Liver (tissue), 9 donors: Measurements from ENCODE around the gene TMEM123. TPM values are rescaled to one million over a fixed set of nuclear protein-coding genes. Genes with fewer than 3 reads are reported as not detected.

Source experiments
- DNase-seq: peaks from one replicate; pipeline ENCODE4 v3.0.0-alpha.2; 2017; ENCODE audit warnings: low spot score
- H3K27ac ChIP-seq, 2 donors: one replicate each; pipeline ENCODE4 v1.7.0; 2013; ENCODE audit warnings: inconsistent platforms in 2 of 2, low read length in 2 of 2, control low read depth in 1 of 2, low read depth in 1 of 2, mild to moderate bottlenecking in 1 of 2
- H3K27me3 ChIP-seq, 4 donors: one replicate each; pipeline versions ENCODE4 v1.6.1 to v1.7.0; 2013; ENCODE audit warnings: low read length in 3 of 4, inconsistent platforms in 1 of 4, mild to moderate bottlenecking in 1 of 4, moderate library complexity in 1 of 4; ENCODE audit not compliant: control insufficient read depth in 4 of 4, insufficient read depth in 4 of 4
- H3K36me3 ChIP-seq, 4 donors: one replicate each; pipeline versions ENCODE4 v1.6.1 to v1.7.0; 2013; ENCODE audit warnings: low read length in 3 of 4, mild to moderate bottlenecking in 3 of 4, low read depth in 1 of 4, moderate library complexity in 1 of 4; ENCODE audit not compliant: control insufficient read depth in 4 of 4, insufficient read depth in 3 of 4
- H3K4me1 ChIP-seq, 4 donors: one replicate each; pipeline versions ENCODE4 v1.6.1 to v1.7.0; 2013; ENCODE audit warnings: low read length in 3 of 4, mild to moderate bottlenecking in 3 of 4, moderate library complexity in 1 of 4; ENCODE audit not compliant: control insufficient read depth in 4 of 4, insufficient read depth in 4 of 4
- H3K4me3 ChIP-seq, 3 donors: one replicate each; pipeline versions ENCODE4 v1.6.1 to v1.7.0; 2013; ENCODE audit warnings: low read length in 3 of 3, control low read depth in 1 of 3, low read depth in 1 of 3, mild to moderate bottlenecking in 1 of 3
- H3K9ac ChIP-seq, 2 donors: one replicate each; pipeline ENCODE4 v1.7.0; 2013; ENCODE audit warnings: low read length in 2 of 2, mild to moderate bottlenecking in 2 of 2, moderate library complexity in 2 of 2, control low read depth in 1 of 2, low read depth in 1 of 2
- H3K9me3 ChIP-seq, 4 donors: one replicate each; pipeline versions ENCODE4 v1.6.1 to v1.7.0; 2013; ENCODE audit warnings: low read length in 3 of 4; ENCODE audit not compliant: control insufficient read depth in 4 of 4
- FOXA2 ChIP-seq: IDR thresholded peaks from 2 replicates; pipeline ENCODE4 v1.6.1; 2016; ENCODE audit warnings: antibody characterized with exemption
- GABPA ChIP-seq, 2 donors: IDR thresholded peaks in 1 of 2; conservative IDR thresholded peaks in 1 of 2; 2 replicates each; pipeline ENCODE4 v1.6.1; 2016; ENCODE audit warnings: antibody characterized with exemption in 2 of 2, mild to moderate bottlenecking in 1 of 2, moderate library complexity in 1 of 2
- HNF4A ChIP-seq, 2 donors: conservative IDR thresholded peaks; 2 replicates each; pipeline ENCODE4 v1.6.1; 2016; ENCODE audit warnings: antibody characterized with exemption in 2 of 2, mild to moderate bottlenecking in 2 of 2
- HNF4G ChIP-seq: IDR thresholded peaks from 2 replicates; pipeline ENCODE4 v1.6.1; 2016; ENCODE audit warnings: antibody characterized with exemption
- JUND ChIP-seq, 2 donors: IDR thresholded peaks; 2 replicates each; pipeline ENCODE4 v1.6.1; 2016; ENCODE audit warnings: antibody characterized with exemption in 2 of 2
- NR2F2 ChIP-seq: IDR thresholded peaks from 2 replicates; pipeline ENCODE4 v1.6.1; 2016; ENCODE audit warnings: antibody characterized with exemption
- RAD21 ChIP-seq, 2 donors: IDR thresholded peaks; 2 replicates each; pipeline ENCODE4 v1.6.1; 2016; ENCODE audit warnings: antibody characterized with exemption in 2 of 2, mild to moderate bottlenecking in 2 of 2
- RXRA ChIP-seq, 2 donors: IDR thresholded peaks; 2 replicates each; pipeline ENCODE4 v1.6.1; 2017 to 2018; ENCODE audit warnings: antibody characterized with exemption in 2 of 2, mild to moderate bottlenecking in 1 of 2
- WGBS: extraction: QIAGEN DNeasy Blood & Tissue Kit; methylation state at CpG from one replicate; pipeline ENCODE4 v1.1.7; 2013; 5-methylcytosine and 5-hydroxymethylcytosine counted together
- polyA plus RNA-seq, 2 donors: library from polyadenylated mRNA; stranded (reverse) in 1 of 2; unstranded in 1 of 2; fragments of 200-250 nt in 1 of 2; fragments of >200 nt in 1 of 2; fragmentation: Nextera tagmentation in 1 of 2; extraction: Ambion mirVana in 1 of 2; gene quantifications; one replicate each; pipeline versions ENCODE4 v1.2.1 to v1.2.3, GENCODE V29; 2013 to 2015
- total RNA-seq, 2 donors: library from RNA; depleted of rRNA; stranded (reverse); fragments of >200 nt; gene quantifications; one replicate each; pipeline ENCODE4 v1.2.3, GENCODE V29; 2014
- TF ChIP-seq, protein P1 (sequence below): IDR thresholded peaks from 2 replicates; pipeline ENCODE4 v1.6.1; 2016; ENCODE audit warnings: antibody characterized with exemption
- TF ChIP-seq, protein P2 (sequence below): IDR thresholded peaks from 2 replicates; pipeline ENCODE4 v1.6.1; 2016; ENCODE audit warnings: antibody characterized with exemption, mild to moderate bottlenecking
- donor health status: healthy.
- donor health status: healthy.
- donor health status: healthy.
- donor health status: healthy.
- donor health status: healthy.

The TMEM123 gene
- total and polyA plus RNA-seq, 4 donors = 101 to 140 (median 107) TPM

DNA sequence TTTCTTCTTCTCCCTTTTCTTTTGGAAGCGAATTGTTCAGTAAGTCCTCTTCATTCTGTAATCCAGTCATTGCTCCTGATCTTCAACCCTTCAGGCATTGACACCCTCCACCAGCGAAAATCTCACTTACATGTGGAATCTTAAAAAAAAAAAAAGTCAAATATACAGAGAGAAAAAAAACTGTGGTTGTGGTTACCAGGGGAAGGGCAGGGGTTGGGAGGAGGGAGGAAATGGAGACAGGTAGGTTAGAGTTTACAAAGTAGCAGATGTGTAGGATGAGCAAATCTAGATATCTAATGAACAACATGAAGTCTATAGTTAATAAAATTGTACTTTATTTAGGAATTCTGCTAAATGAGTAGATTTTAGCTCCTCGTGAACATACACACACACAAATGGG, 17.7 kb upstream of the TMEM123 start:
- no peak overlapping the region for H3K4me3 ChIP-seq
- peaks cover 0 to 8% (median under 1%) of the 10 kb centered on the region in 4 donors for H3K4me1 ChIP-seq
- TF ChIP-seq, protein P1, sequence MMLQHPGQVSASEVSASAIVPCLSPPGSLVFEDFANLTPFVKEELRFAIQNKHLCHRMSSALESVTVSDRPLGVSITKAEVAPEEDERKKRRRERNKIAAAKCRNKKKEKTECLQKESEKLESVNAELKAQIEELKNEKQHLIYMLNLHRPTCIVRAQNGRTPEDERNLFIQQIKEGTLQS = no peak
- no peak overlapping the region for H3K27ac ChIP-seq
- H3K9me3 ChIP-seq = no peaks in the 10 kb centered on the region
- no peaks in the 10 kb centered on the region for H3K27me3 ChIP-seq
- no peaks in the 10 kb centered on the region for H3K36me3 ChIP-seq
- no peak for DNase-seq
- H3K9ac ChIP-seq = no peak overlapping the region
- WGBS = 92% methylated on average over 3 of the region's 3 CpGs

DNA sequence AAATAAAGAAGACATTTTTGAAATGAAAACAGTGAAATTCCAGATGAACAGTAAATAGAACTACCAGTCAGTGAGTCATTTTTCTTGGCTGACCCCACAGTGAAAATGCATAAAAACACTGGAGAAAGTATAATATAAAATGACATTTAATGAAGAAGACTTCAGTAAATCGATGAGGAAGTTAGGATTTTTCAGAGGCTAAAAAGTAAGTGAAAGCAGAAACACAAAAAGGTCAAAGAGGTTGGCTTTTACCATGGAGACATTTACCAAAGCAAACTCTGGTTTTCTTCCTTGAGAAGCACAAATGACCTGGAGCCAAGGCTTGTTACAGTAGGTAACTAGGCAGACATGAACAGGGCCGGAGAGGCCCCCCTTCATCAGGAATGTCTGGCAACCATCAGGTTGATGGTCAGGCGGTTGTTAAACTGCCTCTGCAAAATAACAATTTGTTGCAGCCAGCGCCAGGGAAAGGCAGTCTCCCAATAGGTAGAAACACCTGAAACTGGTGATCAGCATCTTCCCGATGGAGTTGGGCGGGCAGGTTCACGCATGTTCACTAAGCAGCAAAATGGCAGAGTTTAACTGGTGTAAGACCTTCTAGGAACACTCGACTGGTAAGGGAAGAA, 16.7 kb upstream of the TMEM123 start:
- DNase-seq = no peak
- Histone ChIP-seq H3K4me1 (peaks cover 0 to 8% (median under 1%) of the 10 kb centered on the region in 4 donors), H3K27me3 (no peaks in the 10 kb centered on the region), H3K27ac (peak overlapping the region in 1 of 2 donors; percentile 10), H3K4me3 (no peak overlapping the region), H3K36me3 (no peaks in the 10 kb centered on the region), H3K9ac (no peak overlapping the region), H3K9me3 (no peaks in the 10 kb centered on the region)
- 93% methylated on average over 8 of the region's 8 CpGs for WGBS
- TF ChIP-seq JUND (IDR thresholded peaks at IDR 0.05) = peak in 1 of 2 donors; percentile 70
- TF ChIP-seq, protein P2, sequence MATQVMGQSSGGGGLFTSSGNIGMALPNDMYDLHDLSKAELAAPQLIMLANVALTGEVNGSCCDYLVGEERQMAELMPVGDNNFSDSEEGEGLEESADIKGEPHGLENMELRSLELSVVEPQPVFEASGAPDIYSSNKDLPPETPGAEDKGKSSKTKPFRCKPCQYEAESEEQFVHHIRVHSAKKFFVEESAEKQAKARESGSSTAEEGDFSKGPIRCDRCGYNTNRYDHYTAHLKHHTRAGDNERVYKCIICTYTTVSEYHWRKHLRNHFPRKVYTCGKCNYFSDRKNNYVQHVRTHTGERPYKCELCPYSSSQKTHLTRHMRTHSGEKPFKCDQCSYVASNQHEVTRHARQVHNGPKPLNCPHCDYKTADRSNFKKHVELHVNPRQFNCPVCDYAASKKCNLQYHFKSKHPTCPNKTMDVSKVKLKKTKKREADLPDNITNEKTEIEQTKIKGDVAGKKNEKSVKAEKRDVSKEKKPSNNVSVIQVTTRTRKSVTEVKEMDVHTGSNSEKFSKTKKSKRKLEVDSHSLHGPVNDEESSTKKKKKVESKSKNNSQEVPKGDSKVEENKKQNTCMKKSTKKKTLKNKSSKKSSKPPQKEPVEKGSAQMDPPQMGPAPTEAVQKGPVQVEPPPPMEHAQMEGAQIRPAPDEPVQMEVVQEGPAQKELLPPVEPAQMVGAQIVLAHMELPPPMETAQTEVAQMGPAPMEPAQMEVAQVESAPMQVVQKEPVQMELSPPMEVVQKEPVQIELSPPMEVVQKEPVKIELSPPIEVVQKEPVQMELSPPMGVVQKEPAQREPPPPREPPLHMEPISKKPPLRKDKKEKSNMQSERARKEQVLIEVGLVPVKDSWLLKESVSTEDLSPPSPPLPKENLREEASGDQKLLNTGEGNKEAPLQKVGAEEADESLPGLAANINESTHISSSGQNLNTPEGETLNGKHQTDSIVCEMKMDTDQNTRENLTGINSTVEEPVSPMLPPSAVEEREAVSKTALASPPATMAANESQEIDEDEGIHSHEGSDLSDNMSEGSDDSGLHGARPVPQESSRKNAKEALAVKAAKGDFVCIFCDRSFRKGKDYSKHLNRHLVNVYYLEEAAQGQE = no peak
- TF ChIP-seq FOXA2 = no peak
- peak in 1 of 2 donors; percentile 20 for TF ChIP-seq RXRA (IDR thresholded peaks at IDR 0.05)
- TF ChIP-seq HNF4G = no peak
- no peak for TF ChIP-seq GABPA (IDR thresholded peaks at IDR 0.05 in 1 of 2, conservative IDR thresholded peaks at IDR 0.05 in 1 of 2)
- peak in 1 of 2 donors; percentile 1 for TF ChIP-seq HNF4A (conservative IDR thresholded peaks at IDR 0.05)
- peak; percentile 31 for TF ChIP-seq NR2F2

DNA sequence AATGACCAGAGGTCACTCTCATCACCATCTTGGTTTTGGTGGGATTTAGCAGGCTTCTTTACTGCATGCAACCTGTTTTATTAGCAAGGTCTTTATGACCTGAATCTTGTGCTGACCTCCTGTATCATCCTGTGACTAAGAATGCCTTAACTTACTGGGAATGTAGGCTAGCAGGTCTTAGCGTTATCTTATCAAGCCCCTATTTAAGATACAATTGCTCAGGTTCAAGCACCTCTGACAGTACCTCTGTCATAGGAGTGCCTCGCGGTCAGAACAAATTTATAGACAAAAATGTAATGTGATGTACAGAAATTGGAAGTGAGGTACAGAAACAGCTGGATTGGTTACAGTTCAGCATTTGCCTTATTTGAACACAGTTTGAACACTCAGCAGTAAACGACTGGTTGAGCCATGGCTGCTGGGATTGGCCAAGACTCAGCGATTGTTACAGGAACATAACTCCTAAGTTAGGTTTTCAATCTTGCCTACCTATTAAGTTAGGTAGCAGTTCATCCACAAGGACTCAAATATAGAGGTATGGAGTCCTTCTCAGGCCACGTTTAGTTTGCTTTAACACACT, 16.1 kb upstream of the TMEM123 start:
- Histone ChIP-seq H3K27ac (peak overlapping the region; percentile 10 to 36), H3K9me3 (no peaks in the 10 kb centered on the region), H3K27me3 (no peaks in the 10 kb centered on the region), H3K36me3 (no peaks in the 10 kb centered on the region), H3K4me3 (no peak overlapping the region), H3K9ac (no peak overlapping the region), H3K4me1 (peaks cover 0 to 8% (median under 1%) of the 10 kb centered on the region in 4 donors)
- 70% methylated on average over 6 of the region's 6 CpGs for WGBS
- no peak for DNase-seq
- TF ChIP-seq HNF4A (conservative IDR thresholded peaks at IDR 0.05) (peak in 1 of 2 donors; percentile 7), RAD21 (IDR thresholded peaks at IDR 0.05) (no peak)
